Subcutaneous adipose tissue (tissue), 4 donors: Measurements from ENCODE around the gene PSMD4. TPM values are rescaled to one million over a fixed set of nuclear protein-coding genes. Genes with fewer than 3 reads are reported as not detected.

ENCODE experiments used
- CTCF ChIP-seq: fragments of 450-650 bp; IDR thresholded peaks from one replicate; pipeline ENCODE4 v1.5.1; 2016; ENCODE audit warnings: low read depth, mild to moderate bottlenecking, control low read depth, antibody characterized with exemption, moderate library complexity
- total RNA-seq, 4 donors: library from RNA; depleted of rRNA; stranded (reverse); fragments of >200 nt; gene quantifications; one replicate each; pipeline ENCODE4 v1.1.0, GENCODE V29; 2016

Gene PSMD4
- total RNA-seq, 4 donors from 2014 or later, result 113 to 200 (median 160) TPM

- TF ChIP-seq CTCF, result no peak
These were observed 16.7 kb upstream of the PSMD4 start for GRCh38 chr1:151237678-151238466.

GRCh38 chr1:151238467-151238739, 16.1 kb upstream of the PSMD4 start:
- TF ChIP-seq CTCF, result no peak

- TF ChIP-seq CTCF, result no peak
These were observed 12.1 kb upstream of the PSMD4 start for GRCh38 chr1:151242442-151242841.

GRCh38 chr1:151243683-151244216, 10.8 kb upstream of the PSMD4 start:
- TF ChIP-seq CTCF, result no peak

GRCh38 chr1:151246786-151247185, 7.7 kb upstream of the PSMD4 start:
- no peak for TF ChIP-seq CTCF

- TF ChIP-seq CTCF, result no peak
These were observed 2.7 kb upstream of the PSMD4 start for GRCh38 chr1:151251656-151252470.

- no peak for TF ChIP-seq CTCF
These were observed 847 bp downstream of the PSMD4 start for GRCh38 chr1:151255381-151255780.
